GM19452 (cell line): ENCODE results near the gene HELZ2.
A peak's percentile ranks its signal among the peaks of the same experiment; 100 is the strongest.

ENCODE experiments used
- ATAC-seq: cut with Tn5 transposase; IDR thresholded peaks from one replicate; pipeline ENCODE4 v1.9.1; 2021; ENCODE audit not compliant: unreplicated experiment

Gene HELZ2

DNA sequence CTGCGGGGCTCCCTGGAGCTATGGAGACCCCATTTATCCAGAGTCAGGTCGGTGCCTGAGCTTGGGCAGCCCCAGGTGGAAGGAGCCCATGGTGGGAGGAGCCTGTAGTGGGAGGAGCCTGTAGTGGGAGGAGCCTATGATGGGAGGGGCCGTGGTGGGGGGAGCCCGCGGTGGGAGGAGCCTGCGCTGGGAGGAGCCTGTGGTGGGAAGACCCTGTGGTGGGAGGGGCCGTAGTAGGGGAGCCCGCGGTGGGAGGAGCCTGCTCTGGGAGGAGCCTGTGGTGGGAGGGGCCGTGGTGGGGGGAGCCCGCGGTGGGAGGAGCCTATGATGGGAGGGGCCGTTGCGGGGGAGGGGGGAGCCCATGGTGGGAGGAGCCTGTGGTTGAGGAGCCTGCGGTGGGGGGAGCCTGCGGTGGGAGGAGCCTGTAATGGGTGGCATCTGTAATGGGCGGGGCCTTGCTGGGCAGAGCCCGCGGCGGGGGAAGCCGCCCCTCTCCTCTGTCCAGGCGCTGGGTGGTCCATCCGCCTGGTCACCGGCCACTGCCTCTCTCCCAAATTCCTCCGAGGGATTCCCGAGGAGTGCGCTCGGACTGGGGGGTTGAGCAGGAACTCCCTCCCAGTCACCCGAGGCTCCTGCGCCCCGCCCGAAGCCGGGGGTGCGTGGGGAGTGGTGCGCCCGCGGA lies 20.6 kb downstream of the HELZ2 start:
- ATAC-seq: peak; percentile 47

GRCh38 chr20:63552481-63553249 lies 21.4 kb downstream of the HELZ2 start:
- peak; percentile 42 for ATAC-seq

DNA sequence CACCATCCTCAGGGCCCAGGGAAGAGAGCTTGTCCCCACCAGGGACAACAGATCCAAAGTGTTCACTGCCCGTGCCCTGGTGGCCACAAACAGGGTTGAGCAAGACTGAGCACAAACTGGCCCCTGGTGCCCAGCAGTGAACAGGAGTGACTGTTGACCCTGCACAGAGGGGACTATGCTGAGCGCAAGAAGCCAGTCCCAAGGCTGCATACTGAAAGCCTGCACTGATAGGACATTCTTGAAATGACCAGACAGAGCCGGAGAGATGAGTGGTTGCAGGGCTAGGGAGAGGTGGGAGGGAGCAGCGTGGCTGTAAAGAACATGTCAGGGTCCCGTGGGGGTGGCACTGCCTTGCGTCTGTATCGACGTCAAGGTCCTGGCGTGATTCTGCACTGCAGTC lies 23.0 kb downstream of the HELZ2 start:
- ATAC-seq: no peak

GRCh38 chr20:63549679-63550282 lies 24.3 kb downstream of the HELZ2 start:
- no peak for ATAC-seq

DNA sequence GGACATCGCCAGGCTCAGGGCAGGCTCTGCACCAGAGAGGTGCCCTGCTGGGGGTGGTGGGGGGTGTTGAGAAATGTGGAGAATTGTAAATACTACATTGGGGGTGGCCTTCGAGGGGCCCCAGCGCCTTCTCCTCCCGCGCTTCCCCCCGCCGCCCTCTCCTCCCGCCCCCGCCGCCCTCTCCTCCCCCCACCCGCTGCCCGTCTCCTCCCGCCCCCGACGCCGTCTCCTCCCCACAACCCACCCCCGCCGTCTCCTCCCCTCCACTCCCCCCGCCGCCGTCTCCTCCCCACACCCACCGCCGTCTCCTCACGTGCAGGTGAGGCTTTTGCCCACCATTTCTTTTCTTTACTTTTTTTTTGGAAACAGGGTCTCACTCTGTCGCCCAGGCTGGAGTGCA lies 25.0 kb downstream of the HELZ2 start:
- no peak for ATAC-seq

GRCh38 chr20:63548542-63548941 lies 25.5 kb downstream of the HELZ2 start:
- ATAC-seq: no peak

GRCh38 chr20:63547725-63548480 lies 26.1 kb downstream of the HELZ2 start, which contains the start of gene SRMS:
SRMS (minus strand) TSS chr20:63547749; CDS start chr20:63547463, 286 bp downstream.
- ATAC-seq: no peak

DNA sequence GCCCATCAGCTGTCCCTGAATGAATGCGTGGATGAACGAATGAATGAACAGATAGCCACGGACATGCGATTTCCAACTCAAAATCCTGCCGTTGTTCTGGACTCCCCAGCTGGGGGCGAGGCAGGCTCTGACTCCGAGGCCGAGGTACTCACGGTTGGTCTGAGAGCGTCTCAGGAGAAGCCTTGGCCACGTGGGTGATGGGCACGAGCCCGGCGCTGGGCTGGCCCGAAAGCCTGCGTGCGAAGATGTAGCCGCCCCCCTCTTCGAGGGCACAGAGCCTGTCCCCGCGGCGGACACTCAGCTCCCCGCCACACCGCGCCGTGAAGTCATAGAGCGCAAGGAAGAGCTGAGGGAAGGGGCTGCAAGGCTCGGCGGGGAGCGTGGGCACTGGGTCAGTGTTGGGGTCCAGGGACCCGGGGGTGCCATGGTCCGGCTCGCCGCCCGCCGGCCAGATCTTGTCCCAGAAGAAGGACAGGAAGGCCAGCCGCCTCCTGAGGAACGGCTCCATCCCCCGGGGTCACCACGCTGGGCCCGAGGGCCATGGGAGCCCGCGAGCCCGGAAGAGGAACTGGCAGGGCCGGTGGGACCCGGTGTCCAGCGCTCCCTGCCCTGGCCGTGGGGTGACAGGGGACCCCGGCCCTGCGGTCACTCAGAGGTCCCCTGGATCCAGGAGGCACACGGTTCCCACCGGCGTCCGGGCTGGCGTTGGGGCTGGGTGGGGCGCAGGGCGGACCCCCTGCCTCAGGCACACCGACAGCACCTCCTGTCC lies 26.9 kb downstream of the HELZ2 start:
- ATAC-seq: no peak

GRCh38 chr20:63546256-63546955 lies 27.6 kb downstream of the HELZ2 start:
- ATAC-seq: no peak

- no peak for ATAC-seq
Measured at GRCh38 chr20:63545814-63546213, 28.2 kb downstream of the HELZ2 start.

DNA sequence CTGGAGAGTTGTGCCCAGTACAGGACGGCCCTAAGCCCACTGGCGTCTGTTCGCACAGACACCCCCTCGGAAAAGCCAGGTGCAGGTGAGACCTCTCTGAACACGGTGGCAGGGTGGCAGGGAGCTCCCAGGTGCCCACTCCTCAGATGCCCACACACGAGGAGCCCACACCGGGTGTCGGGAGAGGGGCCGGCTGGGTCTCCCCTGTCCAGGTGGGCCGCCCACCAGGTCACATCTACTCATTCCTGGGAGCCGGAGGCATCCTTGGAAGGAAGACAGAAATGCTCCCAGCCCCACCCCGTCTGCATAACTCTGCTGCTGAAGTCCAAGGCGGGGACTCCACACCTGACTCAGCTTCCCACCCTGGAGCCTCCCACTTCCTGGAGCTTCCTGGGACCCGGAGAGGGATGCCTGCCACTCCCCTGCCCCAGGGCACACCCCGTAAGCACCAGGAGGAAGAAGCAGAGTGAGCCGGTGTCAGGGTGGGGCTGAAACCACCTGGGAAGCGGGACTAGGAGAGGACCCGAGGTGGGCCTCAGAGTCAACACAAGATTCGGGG lies 29.0 kb downstream of the HELZ2 start:
- ATAC-seq: no peak

DNA sequence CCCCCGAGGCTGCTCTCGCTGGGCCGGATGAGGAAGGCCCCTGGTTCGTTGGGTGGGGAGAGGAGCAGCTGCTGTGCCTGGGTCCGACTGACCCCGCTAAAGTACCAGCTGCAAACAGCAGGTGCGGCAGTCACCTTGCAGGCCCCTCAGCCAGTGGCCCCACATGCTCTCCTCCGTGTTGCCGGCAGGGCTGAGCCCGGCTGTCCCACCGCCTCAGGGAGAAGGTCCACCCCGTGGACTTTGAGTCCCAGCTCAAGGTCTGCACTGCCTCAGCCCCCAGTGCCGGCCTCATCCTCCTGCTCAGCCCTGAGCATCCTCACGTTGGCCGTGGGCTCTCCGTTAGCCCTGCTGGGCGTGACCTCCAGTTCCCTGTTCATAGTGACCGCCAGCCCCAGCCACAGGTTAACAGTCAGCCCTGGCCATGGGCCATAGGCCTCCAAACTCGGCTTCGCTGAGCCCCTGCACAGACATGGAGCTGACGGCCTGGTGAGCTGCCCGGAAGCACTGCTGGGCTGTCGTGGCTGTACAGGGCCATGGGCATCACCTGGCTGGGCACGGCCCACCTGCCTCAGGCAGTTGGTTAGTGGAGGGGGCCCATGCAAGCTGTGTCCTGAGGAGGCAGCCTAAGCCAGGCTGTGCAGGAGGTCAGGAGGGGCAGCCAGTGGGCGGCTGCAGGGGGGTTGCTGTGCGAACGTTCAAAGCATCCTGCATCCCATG lies 29.6 kb downstream of the HELZ2 start:
- no peak for ATAC-seq

DNA sequence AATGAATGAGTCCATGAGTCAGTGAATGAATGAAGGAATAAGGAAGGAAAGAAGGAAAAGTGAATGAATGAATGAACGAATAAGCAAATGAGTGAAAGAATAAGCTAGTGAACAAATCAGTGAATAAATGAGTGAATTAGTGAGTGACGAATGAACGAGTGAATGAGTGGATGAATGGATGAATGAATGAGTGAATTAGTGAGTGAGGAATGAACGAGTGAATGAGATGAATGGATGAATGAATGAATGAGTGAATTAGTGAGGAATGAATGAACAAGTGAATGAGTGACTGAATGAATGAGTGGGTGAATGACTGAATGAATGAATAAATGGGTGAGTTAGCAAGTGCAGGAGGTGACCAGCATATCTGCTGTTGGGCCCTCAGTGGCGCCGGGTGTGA lies 30.3 kb downstream of the HELZ2 start:
- ATAC-seq: no peak

- ATAC-seq: no peak
Measured at GRCh38 chr20:63543131-63543530, 30.9 kb downstream of the HELZ2 start.

- no peak for ATAC-seq
Measured at GRCh38 chr20:63542696-63543095, 31.3 kb downstream of the HELZ2 start.

- no peak for ATAC-seq
Measured at GRCh38 chr20:63542031-63542559, 31.9 kb downstream of the HELZ2 start.

DNA sequence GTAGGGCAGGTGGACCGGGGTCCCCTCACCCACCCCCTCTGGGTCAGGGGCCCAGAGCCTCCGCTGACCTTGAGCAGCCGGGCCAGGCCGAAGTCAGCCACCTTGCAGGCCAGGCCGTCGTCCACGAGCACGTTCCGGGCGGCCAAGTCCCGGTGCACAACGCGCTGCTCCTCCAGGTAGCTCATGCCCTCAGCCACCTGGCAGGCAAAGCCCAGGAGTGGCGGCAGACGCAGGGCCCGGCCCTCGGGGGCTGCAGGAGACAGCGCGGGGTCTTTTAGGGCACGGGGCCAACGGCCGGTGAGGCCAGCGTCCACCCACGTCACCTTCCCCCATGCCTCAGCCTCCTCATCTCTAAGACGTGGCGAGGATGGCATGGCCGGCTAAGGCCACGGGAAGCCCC lies 32.7 kb downstream of the HELZ2 start:
- no peak for ATAC-seq

- ATAC-seq: no peak
Measured at GRCh38 chr20:63540417-63541186, 33.4 kb downstream of the HELZ2 start.
